ENCODE measurements around the gene CENPT.

Gene CENPT

GRCh38 chr16:67833415-67834241, 13.9 kb downstream of the CENPT start:
- H3K4me3 ChIP-seq (ENCODE audit: low read length), result peak overlapping the region; percentile 71
- TF ChIP-seq CTCF (IDR thresholded peaks at IDR 0.05; ENCODE audit: insufficient read depth, low read depth, low read length, missing control alignments), result no peak
- peak; percentile 86 for DNase-seq (ENCODE audit: low read depth)

- H3K4me3 ChIP-seq (ENCODE audit: low read length), result peak overlapping the region; percentile 71
- peak; percentile 90 for DNase-seq (ENCODE audit: low read depth)
- no peak for TF ChIP-seq CTCF (IDR thresholded peaks at IDR 0.05; ENCODE audit: insufficient read depth, low read depth, low read length, missing control alignments)
Measured at GRCh38 chr16:67833030-67833414, 14.5 kb downstream of the CENPT start.

GRCh38 chr16:67828651-67829050, 18.8 kb downstream of the CENPT start:
- no peak for TF ChIP-seq CTCF (IDR thresholded peaks at IDR 0.05; ENCODE audit: insufficient read depth, low read depth, low read length, missing control alignments)
- no peak overlapping the region for H3K4me3 ChIP-seq (ENCODE audit: low read length)
- no peak for DNase-seq (ENCODE audit: low read depth)

GRCh38 chr16:67825906-67826305, 21.6 kb downstream of the CENPT start:
- H3K4me3 ChIP-seq (ENCODE audit: low read length), result no peak overlapping the region
- TF ChIP-seq CTCF (IDR thresholded peaks at IDR 0.05; ENCODE audit: insufficient read depth, low read depth, low read length, missing control alignments), result no peak
- no peak for DNase-seq (ENCODE audit: low read depth)

- DNase-seq (ENCODE audit: low read depth), result no peak
- no peak for TF ChIP-seq CTCF (IDR thresholded peaks at IDR 0.05; ENCODE audit: insufficient read depth, low read depth, low read length, missing control alignments)
- H3K4me3 ChIP-seq (ENCODE audit: low read length), result no peak overlapping the region
Measured at GRCh38 chr16:67825119-67825518, 22.4 kb downstream of the CENPT start.

- no peak for TF ChIP-seq CTCF (IDR thresholded peaks at IDR 0.05; ENCODE audit: insufficient read depth, low read depth, low read length, missing control alignments)
Measured at GRCh38 chr16:67822511-67822910, 25.0 kb downstream of the CENPT start.

More at GRCh38 chr16:67822511-67822910, 25.0 kb downstream of the CENPT start:
- no peak for DNase-seq (ENCODE audit: low read depth)
- no peak overlapping the region for H3K4me3 ChIP-seq (ENCODE audit: low read length)

Data from epithelial cell of esophagus (primary cell).